Hepatocyte (in vitro differentiated cells): ENCODE data around the gene NTHL1.

Experiments
- EZH2 ChIP-seq: fragments of 200-600 bp; sonication (generic); IDR thresholded peaks from 2 replicates; pipeline ENCODE4 v1.6.1; 2016; ENCODE audit warnings: antibody characterized with exemption, mild to moderate bottlenecking, borderline replicate concordance
- TF ChIP-seq, protein P1 (sequence below): fragments of 200-600 bp; sonication (generic); IDR thresholded peaks from 2 replicates; pipeline ENCODE4 v1.5.1; 2016; ENCODE audit warnings: antibody characterized with exemption, mild to moderate bottlenecking; ENCODE audit not compliant: poor library complexity

DNA sequence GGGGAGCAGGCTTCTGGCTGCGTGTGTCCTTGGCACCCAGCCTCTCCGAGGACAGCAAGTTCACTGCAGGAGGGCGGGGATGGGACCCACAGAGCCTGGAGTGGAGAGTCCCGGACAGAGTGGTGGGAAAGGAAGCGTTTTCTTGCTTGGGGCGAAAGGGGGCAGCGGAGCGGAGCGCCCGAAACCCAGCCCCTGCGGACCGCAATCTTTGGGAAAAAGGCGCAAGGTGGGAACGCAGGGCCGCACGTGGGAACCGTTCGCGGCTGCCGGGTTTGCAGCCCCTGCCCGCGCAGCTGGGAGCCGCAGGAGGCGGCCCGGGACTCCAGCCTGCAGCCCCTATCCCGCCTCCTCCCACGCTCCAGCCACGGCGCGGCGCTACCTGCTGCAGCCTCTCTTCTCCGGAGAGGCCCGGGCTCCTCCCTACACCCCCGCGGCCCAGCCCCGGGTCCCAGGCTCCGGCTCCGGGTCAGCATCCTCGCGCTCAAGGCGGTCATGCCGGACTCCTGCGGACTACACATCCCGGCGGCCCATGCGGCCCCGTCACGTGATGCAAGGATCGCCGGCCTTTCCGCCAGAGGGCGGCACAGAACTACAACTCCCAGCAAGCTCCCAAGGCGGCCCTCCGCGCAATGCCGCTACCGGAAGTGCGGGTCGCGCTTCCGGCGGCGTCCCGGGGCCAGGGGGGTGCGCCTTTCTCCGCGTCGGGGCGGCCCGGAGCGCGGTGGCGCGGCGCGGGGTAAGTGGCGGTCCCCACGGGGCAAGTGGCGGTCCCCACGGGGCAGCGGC, at the start of gene NTHL1, which contains the start of gene TSC2:
- TF ChIP-seq EZH2, result no peak
- TF ChIP-seq, protein P1, sequence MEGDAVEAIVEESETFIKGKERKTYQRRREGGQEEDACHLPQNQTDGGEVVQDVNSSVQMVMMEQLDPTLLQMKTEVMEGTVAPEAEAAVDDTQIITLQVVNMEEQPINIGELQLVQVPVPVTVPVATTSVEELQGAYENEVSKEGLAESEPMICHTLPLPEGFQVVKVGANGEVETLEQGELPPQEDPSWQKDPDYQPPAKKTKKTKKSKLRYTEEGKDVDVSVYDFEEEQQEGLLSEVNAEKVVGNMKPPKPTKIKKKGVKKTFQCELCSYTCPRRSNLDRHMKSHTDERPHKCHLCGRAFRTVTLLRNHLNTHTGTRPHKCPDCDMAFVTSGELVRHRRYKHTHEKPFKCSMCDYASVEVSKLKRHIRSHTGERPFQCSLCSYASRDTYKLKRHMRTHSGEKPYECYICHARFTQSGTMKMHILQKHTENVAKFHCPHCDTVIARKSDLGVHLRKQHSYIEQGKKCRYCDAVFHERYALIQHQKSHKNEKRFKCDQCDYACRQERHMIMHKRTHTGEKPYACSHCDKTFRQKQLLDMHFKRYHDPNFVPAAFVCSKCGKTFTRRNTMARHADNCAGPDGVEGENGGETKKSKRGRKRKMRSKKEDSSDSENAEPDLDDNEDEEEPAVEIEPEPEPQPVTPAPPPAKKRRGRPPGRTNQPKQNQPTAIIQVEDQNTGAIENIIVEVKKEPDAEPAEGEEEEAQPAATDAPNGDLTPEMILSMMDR, result peak; percentile 1
